PC-3 (cell line): ENCODE results near the gene TPD52L1. TPM values are rescaled to one million over a fixed set of nuclear protein-coding genes. Genes with fewer than 3 reads are reported as not detected.

ENCODE experiments used
- ATAC-seq: fragments of 200-7000 bp; cut with Tn5 transposase; 2 replicates; pipeline ENCODE4 v1.9.1; 2020; ENCODE audit warnings: mild to moderate bottlenecking, moderate library complexity
- BruUV-seq: library from RNA; stranded (reverse); fragments of 400-500 nt; replicated peaks from 2 replicates; lab custom pipeline; 2021; lab: Mats Ljungman, UMichigan
- CTCF ChIA-PET: fragments of 300-600 bp; sonication (Branson Sonifier 250); formaldehyde crosslinking; loops from one replicate; lab custom pipeline; 2022; ENCODE audit warnings: antibody characterized with exemption; lab: Charles Lee
- POLR2A ChIA-PET: fragments of 300-600 bp; sonication (Branson Sonifier 250); formaldehyde crosslinking; loops from one replicate; lab custom pipeline; 2022; ENCODE audit warnings: antibody characterized with exemption; ENCODE audit not compliant: unreplicated experiment; lab: Charles Lee
- DNase-seq: peaks from one replicate; pipeline ENCODE4 v3.0.0-alpha.2; 2015
- H2AFZ ChIP-seq: fragments of 300-600 bp; sonication (generic); 2 replicates; pipeline ENCODE4 v1.6.0; 2016; ENCODE audit warnings: antibody characterized with exemption, low read length
- H3F3A ChIP-seq: fragments of 300-600 bp; sonication (generic); one replicate; pipeline ENCODE4 v1.6.0; 2017; ENCODE audit warnings: antibody characterized with exemption, low read length, control low read depth, mild to moderate bottlenecking; ENCODE audit not compliant: unreplicated experiment
- H3K27ac ChIP-seq: fragments of 300-600 bp; sonication (generic); 2 replicates; pipeline ENCODE4 v1.5.1; 2016; ENCODE audit warnings: mild to moderate bottlenecking, low read length
- H3K27me3 ChIP-seq: fragments of 300-600 bp; sonication (generic); 2 replicates; pipeline ENCODE4 v1.6.1; 2016; ENCODE audit warnings: low read length, mixed read lengths
- H3K36me3 ChIP-seq: fragments of 300-600 bp; sonication (generic); 2 replicates; pipeline ENCODE4 v1.6.1; 2016; ENCODE audit warnings: low read depth, mixed run types, low read length, mixed read lengths
- H3K4me1 ChIP-seq: fragments of 300-600 bp; sonication (generic); 2 replicates; pipeline ENCODE4 v1.5.1; 2016; ENCODE audit warnings: low read length; ENCODE audit not compliant: insufficient read depth
- H3K4me2 ChIP-seq: fragments of 300-600 bp; sonication (generic); 2 replicates; pipeline ENCODE4 v1.6.0; 2016; ENCODE audit warnings: low read length
- H3K4me3 ChIP-seq: fragments of 300-600 bp; sonication (generic); 2 replicates; pipeline ENCODE4 v1.5.1; 2016; ENCODE audit warnings: mild to moderate bottlenecking, low read length, mixed read lengths
- H3K79me2 ChIP-seq: fragments of 300-600 bp; sonication (generic); 2 replicates; pipeline ENCODE4 v1.6.1; 2017; ENCODE audit warnings: low read length, mixed read lengths
- H3K9ac ChIP-seq: fragments of 300-600 bp; sonication (generic); 2 replicates; pipeline ENCODE4 v1.6.0; 2016; ENCODE audit warnings: mild to moderate bottlenecking, low read length
- H3K9me2 ChIP-seq: fragments of 300-600 bp; sonication (generic); replicated peaks from 2 replicates; pipeline ENCODE4 v1.6.1; 2016; ENCODE audit warnings: mixed run types, low read length, mixed read lengths
- H3K9me3 ChIP-seq: fragments of 300-600 bp; sonication (generic); 2 replicates; pipeline ENCODE4 v1.6.1; 2016; ENCODE audit warnings: low read length, mixed read lengths
- H4K20me1 ChIP-seq: fragments of 300-600 bp; sonication (generic); 2 replicates; pipeline ENCODE4 v1.6.1; 2016; ENCODE audit warnings: low read length, mixed read lengths
- CTCF ChIP-seq: fragments of 300-600 bp; sonication (generic); conservative IDR thresholded peaks from 2 replicates; pipeline ENCODE4 v1.5.1; 2017; ENCODE audit warnings: antibody characterized with exemption, low read depth, mild to moderate bottlenecking, low read length
- EZH2 ChIP-seq: fragments of 300-600 bp; sonication (generic); IDR thresholded peaks from one replicate; pipeline ENCODE4 v1.6.1; 2017; ENCODE audit warnings: antibody characterized with exemption, mild to moderate bottlenecking, low read length; ENCODE audit not compliant: unreplicated experiment
- EZH2phosphoT487 ChIP-seq: fragments of 300-600 bp; sonication (generic); IDR thresholded peaks from 2 replicates; pipeline ENCODE4 v1.6.1; 2018; ENCODE audit warnings: mild to moderate bottlenecking, antibody characterized with exemption, low read length, borderline replicate concordance
- intact Hi-C: fragments of 100-400 bp; cut with micrococcal nuclease; formaldehyde crosslinking; loops from 2 replicates; pipeline ENCODE4 v1.9.0; 2023
- total RNA-seq: library from RNA; depleted of rRNA; stranded (reverse); fragments of >200 nt; gene quantifications from 2 replicates; pipeline ENCODE4 v1.2.3, GENCODE V29; 2014

The TPD52L1 gene
- total RNA-seq, 1 experiment from 2014 or later = 39.4 TPM

- TF ChIP-seq EZH2 = no peak
- no peak for TF ChIP-seq CTCF
- TF ChIP-seq EZH2phosphoT487 = no peak
- BruUV-seq = no TSS peak
- no peak for ATAC-seq
- no peaks in the 10 kb centered on the region for H3F3A ChIP-seq
- H3K9me3 ChIP-seq = no peaks in the 10 kb centered on the region
- no peak overlapping the region for H3K27ac ChIP-seq
- no peak overlapping the region for H3K4me3 ChIP-seq
- H3K9me2 ChIP-seq = no peaks in the 10 kb centered on the region
- H3K79me2 ChIP-seq = no peaks in the 10 kb centered on the region
- no peaks in the 10 kb centered on the region for H3K27me3 ChIP-seq
- CTCF ChIA-PET = no interaction called here
- no peak for DNase-seq
- POLR2A ChIA-PET = no interaction called here
- no peak overlapping the region for H3K9ac ChIP-seq
- intact Hi-C loops = no loop called here
- no peaks in the 10 kb centered on the region for H3K4me1 ChIP-seq
- H2AFZ ChIP-seq = no peak overlapping the region
- H3K4me2 ChIP-seq = no peak overlapping the region
- no peaks in the 10 kb centered on the region for H3K36me3 ChIP-seq
- no peaks in the 10 kb centered on the region for H4K20me1 ChIP-seq
These were observed 67.1 kb downstream of the TPD52L1 start for GRCh38 chr6:125220712-125221111.

GRCh38 chr6:125222531-125223455, 69.2 kb downstream of the TPD52L1 start:
- Histone ChIP-seq H3F3A (no peaks in the 10 kb centered on the region), H3K9ac (no peak overlapping the region), H2AFZ (no peak overlapping the region), H3K4me3 (no peak overlapping the region), H3K9me3 (no peaks in the 10 kb centered on the region), H3K4me2 (no peak overlapping the region), H3K36me3 (no peaks in the 10 kb centered on the region), H3K9me2 (no peaks in the 10 kb centered on the region), H4K20me1 (no peaks in the 10 kb centered on the region), H3K27ac (no peak overlapping the region), H3K27me3 (no peaks in the 10 kb centered on the region), H3K4me1 (no peaks in the 10 kb centered on the region), H3K79me2 (no peaks in the 10 kb centered on the region)
- POLR2A ChIA-PET = no interaction called here
- CTCF ChIA-PET = no interaction called here
- intact Hi-C loops = no loop called here
- ATAC-seq = peak; percentile 46
- TF ChIP-seq EZH2 (no peak), CTCF (no peak), EZH2phosphoT487 (no peak)
- no peak for DNase-seq
- BruUV-seq = no TSS peak
